Activated naive CD8-positive, alpha-beta T cell treated with anti-CD3 and anti-CD28 coated beads, Interleukin-2, amount 10 ng/mL, durations not matched to agents 7 days and 5 days (primary cell): ENCODE measurements around the gene DPH2. TPM values are rescaled to one million over a fixed set of nuclear protein-coding genes. Genes with fewer than 3 reads are reported as not detected.

ENCODE experiments used
- ATAC-seq: fragments of 150-1000 bp; cut with Tn5 transposase; one replicate; pipeline ENCODE4 v1.10.0; 2021; ENCODE audit warnings: low read depth, moderate library complexity
- POLR2A ChIA-PET: fragments of 350-600 bp; sonication (Branson Sonifier 250); formaldehyde crosslinking; loops from one replicate; lab custom pipeline; 2021; ENCODE audit warnings: antibody characterized with exemption; lab: Charles Lee
- DNase-seq: peaks from one replicate; pipeline ENCODE4 v3.0.0; 2021
- H3K27ac Mint-ChIP-seq: one replicate; pipeline ENCODE4 v1.8.0; 2022; ENCODE audit warnings: mild to moderate bottlenecking, mixed read lengths
- H3K27me3 Mint-ChIP-seq: one replicate; pipeline ENCODE4 v1.8.0; 2022; ENCODE audit warnings: mild to moderate bottlenecking, moderate library complexity, mixed read lengths
- H3K36me3 Mint-ChIP-seq: one replicate; pipeline ENCODE4 v1.8.0; 2021; ENCODE audit warnings: mild to moderate bottlenecking, mixed read lengths
- H3K4me1 Mint-ChIP-seq: one replicate; pipeline ENCODE4 v1.8.0; 2021; ENCODE audit warnings: mixed read lengths
- H3K4me3 Mint-ChIP-seq: one replicate; pipeline ENCODE4 v1.8.0; 2022; ENCODE audit warnings: mild to moderate bottlenecking, moderate library complexity, mixed read lengths
- H3K9me3 Mint-ChIP-seq: one replicate; pipeline ENCODE4 v1.8.0; 2021; ENCODE audit warnings: mixed read lengths
- total RNA-seq, 2 experiments: library from RNA; stranded (reverse); gene quantifications; one replicate each; pipeline ENCODE4 v1.2.3, GENCODE V29; 2021

Gene DPH2
- total RNA-seq, 2 experiments from 2014 or later = 26.7 to 28.2 TPM

GRCh38 chr1:43935711-43936427, 33.9 kb upstream of the DPH2 start:
- POLR2A ChIA-PET = interaction anchor here (1.4 to 1.5 kb wide), 2 partner anchors 10 to 11 kb away, joined by 8 to 10 read pairs; partner anchors contain the start of gene IPO13
- peaks cover 20% of the 10 kb centered on the region for H3K27me3 Mint-ChIP-seq

GRCh38 chr1:43936431-43937151, 33.2 kb upstream of the DPH2 start:
- ATAC-seq = peak; percentile 61
- Mint-ChIP-seq H3K4me3 (peak overlapping the region; percentile 70), H3K36me3 (peaks cover 2% of the 10 kb centered on the region), H3K9me3 (no peaks in the 10 kb centered on the region), H3K27ac (no peak overlapping the region), H3K4me1 (peaks cover 10% of the 10 kb centered on the region), H3K27me3 (peaks cover 20% of the 10 kb centered on the region)
- DNase-seq = peak; percentile 67
- POLR2A ChIA-PET = interaction anchor here (1.4 kb wide), 1 partner anchor 9 kb away, joined by 8 read pairs; the partner anchor contains the start of gene IPO13

More at GRCh38 chr1:43935711-43936427, 33.9 kb upstream of the DPH2 start:
- H3K36me3 Mint-ChIP-seq = peaks cover 2% of the 10 kb centered on the region
- peak overlapping the region; percentile 28 for H3K4me3 Mint-ChIP-seq
- ATAC-seq = no peak
- H3K4me1 Mint-ChIP-seq = peaks cover 10% of the 10 kb centered on the region
- H3K9me3 Mint-ChIP-seq = no peaks in the 10 kb centered on the region
- no peak for DNase-seq
- H3K27ac Mint-ChIP-seq = no peak overlapping the region

GRCh38 chr1:43937179-43937865, 32.5 kb upstream of the DPH2 start:
- Mint-ChIP-seq H3K27ac (no peak overlapping the region), H3K4me1 (peaks cover 10% of the 10 kb centered on the region), H3K9me3 (no peaks in the 10 kb centered on the region), H3K27me3 (peaks cover 20% of the 10 kb centered on the region), H3K4me3 (no peak overlapping the region), H3K36me3 (peaks cover 2% of the 10 kb centered on the region)
- ATAC-seq = no peak
- POLR2A ChIA-PET = interaction anchor here (1.4 kb wide), 1 partner anchor 8 kb away, joined by 8 read pairs; the partner anchor contains the start of gene IPO13
- DNase-seq = no peak

- Mint-ChIP-seq H3K4me1 (peaks cover 11% of the 10 kb centered on the region), H3K9me3 (no peaks in the 10 kb centered on the region), H3K4me3 (no peak overlapping the region), H3K27me3 (peaks cover 10% of the 10 kb centered on the region), H3K27ac (no peak overlapping the region), H3K36me3 (peaks cover 2% of the 10 kb centered on the region)
- POLR2A ChIA-PET = no interaction called here
- DNase-seq = no peak
- ATAC-seq = no peak
Measured at GRCh38 chr1:43938383-43938782, 31.4 kb upstream of the DPH2 start.

- no peaks in the 10 kb centered on the region for H3K9me3 Mint-ChIP-seq
- no peak overlapping the region for H3K4me3 Mint-ChIP-seq
- peaks cover 8% of the 10 kb centered on the region for H3K27me3 Mint-ChIP-seq
- POLR2A ChIA-PET = no interaction called here
- H3K4me1 Mint-ChIP-seq = peaks cover 9% of the 10 kb centered on the region
- peaks cover 2% of the 10 kb centered on the region for H3K36me3 Mint-ChIP-seq
- DNase-seq = no peak
- no peak overlapping the region for H3K27ac Mint-ChIP-seq
- no peak for ATAC-seq
Measured at GRCh38 chr1:43938892-43939587, 30.8 kb upstream of the DPH2 start.

- H3K27me3 Mint-ChIP-seq = no peaks in the 10 kb centered on the region
- DNase-seq (no peak), ATAC-seq (no peak)
- no peak overlapping the region for H3K27ac Mint-ChIP-seq
- H3K9me3 Mint-ChIP-seq = no peaks in the 10 kb centered on the region
- no peak overlapping the region for H3K4me3 Mint-ChIP-seq
- H3K4me1 Mint-ChIP-seq = peaks cover 17% of the 10 kb centered on the region
- POLR2A ChIA-PET = no interaction called here
- peaks cover 3% of the 10 kb centered on the region for H3K36me3 Mint-ChIP-seq
Measured at GRCh38 chr1:43942411-43942810, 27.4 kb upstream of the DPH2 start.

GRCh38 chr1:43944860-43945259, 24.9 kb upstream of the DPH2 start:
- ATAC-seq = no peak
- no peak for DNase-seq
- H3K36me3 Mint-ChIP-seq = peaks cover 1% of the 10 kb centered on the region
- POLR2A ChIA-PET = interaction anchor here (2.7 kb wide), 1 partner anchor 8 kb away, joined by 8 read pairs; no protein-coding TSS in a partner anchor
- no peaks in the 10 kb centered on the region for H3K27me3 Mint-ChIP-seq
- H3K27ac Mint-ChIP-seq = no peak overlapping the region
- H3K9me3 Mint-ChIP-seq = no peaks in the 10 kb centered on the region
- peaks cover 29% of the 10 kb centered on the region for H3K4me1 Mint-ChIP-seq
- H3K4me3 Mint-ChIP-seq = peak overlapping the region; percentile 93

GRCh38 chr1:43945674-43946235, 24.1 kb upstream of the DPH2 start:
- no peak for DNase-seq
- Mint-ChIP-seq H3K4me1 (peaks cover 29% of the 10 kb centered on the region), H3K27ac (peak overlapping the region; percentile 90), H3K36me3 (peaks cover 4% of the 10 kb centered on the region), H3K27me3 (no peaks in the 10 kb centered on the region), H3K9me3 (no peaks in the 10 kb centered on the region), H3K4me3 (peak overlapping the region; percentile 93)
- POLR2A ChIA-PET = interaction anchor here (1.0 to 3.5 kb wide), 5 partner anchors 9 to 29 kb away, joined by 3 to 23 read pairs (median 10); partner anchors contain the start of genes ATP6V0B and DPH2
- ATAC-seq = no peak

- H3K27ac Mint-ChIP-seq = peak within 1 kb of the TSS; percentile 90
- peak within 1 kb of the TSS; percentile 93 for H3K4me3 Mint-ChIP-seq
- no peaks in the 10 kb centered on the region for H3K9me3 Mint-ChIP-seq
- H3K27me3 Mint-ChIP-seq = no peaks in the 10 kb centered on the region
- POLR2A ChIA-PET = interaction anchor here (0.5 to 3.5 kb wide), 7 partner anchors 10 to 247 kb away, joined by 3 to 23 read pairs (median 8); partner anchors contain the start of genes ATP6V0B, DPH2 and ST3GAL3
- ATAC-seq (peak; percentile 94), DNase-seq (peak; percentile 98)
- peaks cover 4% of the 10 kb centered on the region for H3K36me3 Mint-ChIP-seq
- peaks cover 29% of the 10 kb centered on the region for H3K4me1 Mint-ChIP-seq
Measured at GRCh38 chr1:43946236-43947060, 23.4 kb upstream of the DPH2 start, which contains the start of gene IPO13. Gene IPO13, plus strand, starts transcription at chr1:43946950. Its CDS starts 651 bp downstream, at chr1:43947601.

- DNase-seq = no peak
- Mint-ChIP-seq H3K27ac (peak overlapping the region; percentile 90), H3K36me3 (peaks cover 4% of the 10 kb centered on the region), H3K4me3 (peak overlapping the region; percentile 93), H3K4me1 (peaks cover 29% of the 10 kb centered on the region), H3K9me3 (no peaks in the 10 kb centered on the region), H3K27me3 (no peaks in the 10 kb centered on the region)
- ATAC-seq = peak; percentile 15
- POLR2A ChIA-PET = interaction anchor here (0.5 to 3.5 kb wide), 6 partner anchors 11 to 248 kb away, joined by 3 to 23 read pairs (median 9); partner anchors contain the start of genes ATP6V0B, DPH2 and ST3GAL3
Measured at GRCh38 chr1:43947061-43947873, 22.5 kb upstream of the DPH2 start.
